Measurements from ENCODE around the gene SYNRG. TPM values are rescaled to one million over a fixed set of nuclear protein-coding genes. Genes with fewer than 3 reads are reported as not detected.

SYNRG gene
- total and polyA plus RNA-seq, 5 experiments from 2014 or later, result 71.8 to 149 (median 91.8) TPM

DNA sequence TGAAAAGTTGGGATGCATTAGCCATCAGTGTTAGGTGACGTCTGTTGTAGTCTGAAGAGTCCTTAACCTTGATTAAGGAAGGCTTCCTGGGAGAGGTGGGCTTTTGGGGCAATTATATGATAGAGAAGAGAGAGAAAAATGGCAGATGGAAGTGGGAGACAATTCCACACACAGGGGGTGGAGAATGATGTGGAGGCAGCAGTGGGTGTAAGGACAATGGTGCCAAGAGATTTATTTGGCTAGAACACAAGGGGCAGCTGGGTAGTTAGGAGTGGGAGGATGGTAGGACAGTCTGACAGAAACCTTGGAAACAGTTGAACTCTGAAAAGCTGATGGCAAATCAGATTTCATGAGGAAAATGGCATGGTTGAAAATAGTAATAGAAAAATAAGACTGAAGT, 130.2 kb downstream of the SYNRG start:
- Mint-ChIP-seq H3K4me3 (no peak overlapping the region), H3K27ac (peak overlapping the region in 1 of 10 donors; percentile 8), H3K9me3 (no peaks in the 10 kb centered on the region), H3K27me3 (no peaks in the 10 kb centered on the region), H3K4me1 (peaks cover 0 to 2% (median 0%) of the 10 kb centered on the region in 4 donors), H3K36me3 (peaks cover 0 to 55% (median 7%) of the 10 kb centered on the region in 3 donors)
- POLR2A ChIA-PET, result no interaction called here
- ATAC-seq, result no peak
- no peak for DNase-seq

DNA sequence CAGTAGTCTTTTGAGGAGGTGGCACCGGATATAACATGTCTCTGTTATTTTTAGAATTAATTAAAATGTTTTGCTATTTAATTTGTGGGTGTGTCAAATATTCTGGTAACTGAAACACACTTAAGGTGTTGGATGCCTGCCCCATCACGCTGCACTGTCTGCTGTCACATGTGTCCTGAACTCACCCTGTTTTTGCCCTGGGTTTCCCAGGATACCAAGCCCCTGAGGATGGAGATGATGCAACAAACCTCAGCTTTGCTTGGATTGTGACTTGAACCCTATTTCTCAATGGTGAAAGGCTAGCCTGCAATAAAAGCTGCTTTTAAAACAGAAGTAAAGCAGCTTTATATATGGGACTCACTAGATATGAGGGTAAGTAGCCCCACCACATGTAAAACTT, 131.0 kb downstream of the SYNRG start:
- Mint-ChIP-seq H3K4me1 (peaks cover 0 to 2% (median 0%) of the 10 kb centered on the region in 4 donors), H3K27ac (no peak overlapping the region), H3K36me3 (peaks cover 0 to 63% (median 13%) of the 10 kb centered on the region in 3 donors), H3K4me3 (no peak overlapping the region), H3K27me3 (no peaks in the 10 kb centered on the region), H3K9me3 (no peaks in the 10 kb centered on the region)
- POLR2A ChIA-PET, result interaction anchor here (1.9 kb wide), 1 partner anchor 11 kb away, joined by 7 read pairs; the partner anchor contains the start of gene DUSP14
- ATAC-seq, result no peak
- DNase-seq, result no peak

DNA sequence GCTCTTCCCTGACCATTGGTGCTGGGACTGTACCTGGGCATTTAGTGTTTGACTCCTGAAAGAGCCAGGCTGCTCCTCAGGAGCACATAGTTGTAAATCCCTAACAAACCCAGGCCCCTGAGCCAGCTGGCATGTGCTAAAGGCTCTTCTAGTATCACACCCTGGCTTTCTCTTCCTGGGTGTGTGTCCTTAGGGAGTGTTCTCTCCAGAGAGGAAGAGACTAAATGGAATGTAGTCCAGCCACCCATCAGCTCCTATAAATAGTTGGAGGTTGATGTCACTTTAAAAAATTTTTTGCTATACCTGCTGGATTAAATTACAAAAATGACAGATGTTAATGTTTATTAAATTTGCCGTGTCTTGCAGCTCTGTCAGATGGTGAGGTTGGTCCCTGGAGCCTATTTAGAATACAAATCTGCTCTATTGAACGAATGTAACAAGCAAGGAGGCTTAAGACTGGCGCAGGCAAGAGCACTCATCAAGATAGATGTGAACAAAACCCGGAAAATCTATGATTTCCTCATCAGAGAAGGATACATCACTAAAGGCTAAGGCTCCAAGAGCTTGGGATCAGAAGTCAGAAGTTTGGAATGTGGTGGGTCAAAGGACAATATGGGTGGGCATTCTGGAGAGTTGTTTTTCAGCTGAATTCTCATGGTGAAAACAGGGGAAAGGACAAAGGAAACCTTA, 132.6 kb downstream of the SYNRG start:
- H3K27ac Mint-ChIP-seq, result peak overlapping the region in 1 of 10 donors; percentile 35
- POLR2A ChIA-PET, result interaction anchor here (1.9 kb wide), 1 partner anchor 13 kb away, joined by 7 read pairs; the partner anchor contains the start of gene DUSP14

DNA sequence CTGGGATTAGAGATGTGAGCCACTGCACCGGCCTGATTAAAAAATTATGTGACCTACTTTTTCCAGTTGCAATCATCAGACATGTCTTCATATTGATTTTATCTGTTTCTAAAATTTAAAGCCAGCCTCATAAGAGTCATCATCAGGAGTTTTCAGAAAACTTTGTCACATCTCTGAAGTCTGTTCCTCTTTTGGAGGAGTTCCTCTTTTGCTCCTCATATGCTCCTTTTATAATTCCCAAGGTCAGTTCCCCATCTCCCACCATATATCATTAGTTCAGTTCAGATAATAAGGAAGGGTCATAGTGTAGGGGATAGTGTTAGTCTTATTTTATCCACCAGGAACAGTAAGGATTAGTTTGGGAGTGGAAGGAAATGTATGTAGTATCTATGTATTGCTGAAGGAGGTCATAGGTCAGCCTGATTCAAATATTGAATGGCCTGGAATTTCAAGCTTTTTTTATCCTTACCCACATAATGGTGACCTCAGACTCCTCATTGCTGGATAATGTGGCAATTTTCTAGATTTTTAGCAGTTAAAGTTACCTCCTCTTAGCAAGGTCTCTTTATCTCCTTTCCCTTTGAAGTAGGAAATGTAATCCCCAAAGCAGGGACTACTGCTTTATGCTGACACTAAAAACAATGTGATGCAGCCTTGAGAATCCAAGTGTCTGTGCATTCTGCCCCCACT, 133.3 kb downstream of the SYNRG start:
- Mint-ChIP-seq H3K9me3 (no peaks in the 10 kb centered on the region), H3K27me3 (no peaks in the 10 kb centered on the region), H3K4me3 (no peak overlapping the region), H3K27ac (peak overlapping the region in 1 of 10 donors; percentile 30), H3K36me3 (peaks cover 4 to 84% (median 17%) of the 10 kb centered on the region in 3 donors), H3K4me1 (no peaks in the 10 kb centered on the region)
- no peak for ATAC-seq
- DNase-seq, result no peak
- POLR2A ChIA-PET, result no interaction called here

More for the DNA sequence above, 132.6 kb downstream of the SYNRG start:
- DNase-seq, result no peak
- no peaks in the 10 kb centered on the region for H3K27me3 Mint-ChIP-seq
- no peak overlapping the region for H3K4me3 Mint-ChIP-seq
- no peaks in the 10 kb centered on the region for H3K9me3 Mint-ChIP-seq
- H3K36me3 Mint-ChIP-seq, result peaks cover 0 to 79% (median 13%) of the 10 kb centered on the region in 3 donors
- H3K4me1 Mint-ChIP-seq, result no peaks in the 10 kb centered on the region
- no peak for ATAC-seq

DNA sequence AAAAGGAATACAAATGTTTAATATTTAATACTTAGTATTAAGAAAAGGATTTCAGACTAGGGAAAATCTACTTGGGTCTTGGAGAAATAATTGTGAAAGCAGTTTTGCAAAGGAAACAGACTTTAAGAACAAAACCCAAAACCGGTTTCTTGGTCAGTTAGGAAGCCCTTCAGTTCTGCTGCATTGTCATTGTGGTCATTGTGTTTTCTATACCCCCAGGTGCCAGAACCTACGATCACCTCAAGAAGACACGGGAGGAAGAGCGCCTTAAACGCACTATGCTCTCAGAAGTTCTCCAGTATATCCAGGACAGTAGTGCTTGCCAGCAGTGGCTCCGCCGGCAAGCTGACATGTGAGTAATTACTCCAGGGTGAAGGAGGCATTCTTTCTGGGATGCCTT, 139.0 kb downstream of the SYNRG start:
- H3K4me1 Mint-ChIP-seq, result peaks cover 0 to 5% (median under 1%) of the 10 kb centered on the region in 4 donors

DNA sequence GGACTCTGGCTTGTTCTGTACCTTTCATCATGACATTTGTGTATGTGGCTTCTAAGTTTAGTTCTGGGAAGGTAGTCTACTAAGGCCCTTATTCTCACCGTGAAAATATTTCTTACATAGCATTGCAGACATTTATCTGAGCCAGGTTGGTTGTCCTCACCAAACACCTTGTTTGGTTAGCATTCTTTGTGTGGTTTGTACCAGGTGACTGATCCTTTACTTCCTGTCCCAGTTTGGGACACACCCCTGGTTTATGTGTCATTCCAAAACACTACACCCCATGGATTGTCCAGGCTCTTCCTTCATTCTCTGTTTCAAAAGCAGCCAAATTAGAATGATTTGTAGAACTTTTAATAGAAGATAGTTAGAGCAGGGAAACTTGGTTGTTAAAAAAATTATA, 142.7 kb downstream of the SYNRG start:
- POLR2A ChIA-PET, result no interaction called here
- Mint-ChIP-seq H3K4me1 (peaks cover 0 to 5% (median under 1%) of the 10 kb centered on the region in 4 donors), H3K36me3 (peaks cover 7 to 82% (median 27%) of the 10 kb centered on the region in 3 donors), H3K4me3 (no peak overlapping the region), H3K9me3 (no peaks in the 10 kb centered on the region), H3K27ac (no peak overlapping the region), H3K27me3 (no peaks in the 10 kb centered on the region)
- DNase-seq, result no peak
- ATAC-seq, result no peak

More for the DNA sequence above, 139.0 kb downstream of the SYNRG start:
- no peaks in the 10 kb centered on the region for H3K27me3 Mint-ChIP-seq
- ATAC-seq, result no peak
- peaks cover 7 to 87% (median 31%) of the 10 kb centered on the region in 3 donors for H3K36me3 Mint-ChIP-seq
- POLR2A ChIA-PET, result no interaction called here
- DNase-seq, result no peak
- H3K27ac Mint-ChIP-seq, result peak overlapping the region in 1 of 10 donors; percentile 38
- no peaks in the 10 kb centered on the region for H3K9me3 Mint-ChIP-seq
- H3K4me3 Mint-ChIP-seq, result no peak overlapping the region

DNA sequence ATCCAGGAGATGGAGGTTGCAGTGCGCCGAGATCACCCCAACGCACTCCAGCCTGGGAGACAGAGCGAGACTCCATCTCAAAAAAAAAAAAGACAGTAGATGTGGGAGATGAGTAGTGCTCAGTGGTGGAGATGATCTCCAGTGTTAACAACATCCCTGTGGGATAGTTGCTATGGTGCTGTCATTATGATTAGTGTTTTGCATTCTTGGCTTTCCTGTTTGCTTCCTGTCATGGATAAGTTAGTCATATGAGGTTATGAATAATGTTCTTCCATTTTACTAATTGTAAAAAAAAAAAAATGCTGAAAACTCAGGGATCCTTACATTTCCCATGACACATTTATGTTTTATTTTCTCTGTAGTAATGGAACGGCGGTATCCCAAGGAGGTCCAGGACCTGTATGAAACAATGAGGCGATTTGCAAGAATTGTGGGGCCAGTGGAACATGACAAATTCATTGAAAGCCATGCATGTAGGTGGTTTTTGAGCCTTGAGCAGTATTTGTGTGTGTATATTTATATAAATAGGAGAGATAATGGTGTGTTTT, 144.1 kb downstream of the SYNRG start:
- peaks cover 0 to 5% (median under 1%) of the 10 kb centered on the region in 4 donors for H3K4me1 Mint-ChIP-seq
- H3K4me3 Mint-ChIP-seq, result no peak overlapping the region
- H3K9me3 Mint-ChIP-seq, result no peaks in the 10 kb centered on the region
- H3K36me3 Mint-ChIP-seq, result peaks cover 0 to 81% (median 21%) of the 10 kb centered on the region in 3 donors
- H3K27me3 Mint-ChIP-seq, result no peaks in the 10 kb centered on the region
- POLR2A ChIA-PET, result no interaction called here
- DNase-seq (no peak), ATAC-seq (no peak)
- no peak overlapping the region for H3K27ac Mint-ChIP-seq

Small RNA genes lying within 50 kb of the gene (microRNA-seq; reads per million reads assigned to microRNA genes)
- not detected for gene MIR378J (ENCODE audit: borderline microRNAs expressed)

Other genes with a start within 250 kb of the SYNRG start
- not detected for gene C17orf78, start 233.4 kb downstream of the SYNRG start, total RNA-seq
- gene C17orf78, start 233.4 kb downstream of the SYNRG start, polyA plus RNA-seq, result not detected
- 10 to 100 TPM; 11.8 to 15.2 TPM for gene ACACA, start 202.6 kb downstream of the SYNRG start, total RNA-seq
- gene ACACA, start 202.6 kb downstream of the SYNRG start, polyA plus RNA-seq, result 1 to 10 TPM; 5.7 to 9.0 (median 7.4) TPM
- 10 to 100 TPM; 28.4 to 32.4 TPM for gene TADA2A, start 202.5 kb downstream of the SYNRG start, total RNA-seq
- 10 to 100 TPM in 2 of 3 donors, 1 to 10 TPM in 1; 6.9 to 17.4 (median 11.6) TPM for gene TADA2A, start 202.5 kb downstream of the SYNRG start, polyA plus RNA-seq
- gene DUSP14, start 119.5 kb downstream of the SYNRG start, total RNA-seq, result 1 to 10 TPM; 6.8 to 6.9 TPM
- gene DUSP14, start 119.5 kb downstream of the SYNRG start, polyA plus RNA-seq, result 10 to 100 TPM; 13.8 to 17.4 (median 14.3) TPM
- 10 to 100 TPM; 30.3 to 33.6 TPM for gene DDX52, start 34.0 kb upstream of the SYNRG start, total RNA-seq
- gene DDX52, start 34.0 kb upstream of the SYNRG start, polyA plus RNA-seq, result 10 to 100 TPM; 12.6 to 13.1 (median 12.7) TPM
- not detected for gene HNF1B, start 135.6 kb upstream of the SYNRG start, total RNA-seq
- not detected for gene HNF1B, start 135.6 kb upstream of the SYNRG start, polyA plus RNA-seq